GM21423 (cell line): ENCODE data around the gene SLC25A28.
"Not testable (repeated sequence)": the region's sequence is repeated elsewhere in the genome, so short reads cannot be mapped to it uniquely, and the experiment has no call there.

Experiments
- ATAC-seq: cut with Tn5 transposase; IDR thresholded peaks from one replicate; pipeline ENCODE4 v1.9.1; 2021; ENCODE audit warnings: mild to moderate bottlenecking, moderate library complexity; ENCODE audit not compliant: unreplicated experiment

SLC25A28 gene

GRCh38 chr10:99629625-99629978, 9.4 kb upstream of the SLC25A28 start:
- ATAC-seq: no peak

DNA sequence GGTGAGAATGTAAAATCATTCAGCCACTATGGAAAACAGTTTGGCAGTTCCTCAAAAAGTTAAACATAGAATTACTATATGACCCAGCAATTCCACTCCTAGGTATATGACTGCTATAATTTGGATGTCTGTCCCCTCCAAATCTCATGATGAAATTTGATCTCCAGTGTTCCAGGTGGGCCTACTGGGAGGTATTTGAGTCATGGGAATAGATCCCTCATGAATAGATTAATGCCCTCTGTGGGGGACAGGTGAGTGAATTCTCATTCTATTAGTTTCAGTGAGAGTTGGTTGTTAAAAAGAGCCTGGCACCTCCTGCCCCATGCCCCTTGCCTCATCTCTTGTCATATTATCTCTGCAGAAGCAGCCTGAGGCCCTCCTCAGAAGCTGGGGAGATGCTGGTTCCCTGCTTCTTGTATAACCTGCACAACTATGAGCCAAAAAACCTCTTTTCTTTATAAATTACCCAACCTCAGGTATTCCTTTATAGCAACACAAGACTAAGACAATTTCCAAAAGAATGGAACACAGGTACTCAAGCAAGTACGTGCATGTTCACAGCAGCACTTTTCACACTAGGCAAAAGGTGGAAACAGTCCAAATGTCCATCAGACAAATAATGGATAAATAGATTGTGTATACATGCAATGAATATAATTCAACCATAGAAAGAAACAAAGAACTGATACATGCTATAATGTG, 8.8 kb upstream of the SLC25A28 start:
- no peak for ATAC-seq

DNA sequence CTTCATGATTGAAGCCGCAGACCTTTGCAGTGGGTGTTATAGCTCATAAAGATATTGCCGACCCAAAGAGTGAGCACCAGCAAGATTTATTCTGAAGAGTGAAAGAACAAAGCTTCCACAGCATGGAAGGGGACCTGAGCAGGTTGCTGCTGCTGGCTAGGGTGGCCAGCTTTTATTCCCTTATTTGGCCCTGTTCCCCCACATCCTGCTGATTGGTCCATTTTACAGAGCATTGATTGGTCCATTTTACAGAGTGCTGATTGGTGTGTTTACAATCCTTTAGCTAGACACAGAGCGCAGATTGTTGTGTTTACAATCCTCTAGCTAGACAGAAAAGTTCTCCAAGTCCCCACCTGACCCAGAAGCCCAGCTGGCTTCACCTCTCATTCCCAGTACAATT, 4.9 kb upstream of the SLC25A28 start:
- not testable (repeated sequence) for ATAC-seq

GRCh38 chr10:99623919-99624318, 3.7 kb upstream of the SLC25A28 start:
- no peak for ATAC-seq

- ATAC-seq: no peak
Observed at GRCh38 chr10:99621454-99622251, 1.4 kb upstream of the SLC25A28 start.

- peak; percentile 84 for ATAC-seq
Observed at GRCh38 chr10:99620711-99621453, 643 bp upstream of the SLC25A28 start.

GRCh38 chr10:99619090-99619800, 994 bp downstream of the SLC25A28 start:
- no peak for ATAC-seq

GRCh38 chr10:99617696-99618095, 2.5 kb downstream of the SLC25A28 start:
- no peak for ATAC-seq

DNA sequence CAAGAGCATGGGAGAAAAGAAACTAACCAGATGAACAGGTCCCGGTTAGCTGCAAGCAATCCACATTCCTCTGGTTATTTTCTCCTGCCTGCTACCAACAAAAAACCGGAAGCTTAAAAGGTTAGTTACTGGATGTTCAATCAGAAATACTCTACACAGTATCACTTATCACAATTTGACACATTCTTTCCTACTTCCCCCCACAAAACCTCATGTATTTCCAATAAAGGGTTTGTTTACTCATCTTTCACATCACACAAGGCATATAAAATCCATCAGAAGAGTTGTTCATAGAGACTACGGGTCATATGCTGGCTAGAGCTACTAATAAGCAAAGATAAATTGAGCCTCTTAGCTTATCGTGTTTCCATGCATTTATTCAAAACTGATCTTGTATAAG, 4.8 kb downstream of the SLC25A28 start:
- no peak for ATAC-seq

GRCh38 chr10:99612167-99612831, 7.9 kb downstream of the SLC25A28 start:
- ATAC-seq: no peak

GRCh38 chr10:99611326-99611725, 8.9 kb downstream of the SLC25A28 start:
- ATAC-seq: no peak

DNA sequence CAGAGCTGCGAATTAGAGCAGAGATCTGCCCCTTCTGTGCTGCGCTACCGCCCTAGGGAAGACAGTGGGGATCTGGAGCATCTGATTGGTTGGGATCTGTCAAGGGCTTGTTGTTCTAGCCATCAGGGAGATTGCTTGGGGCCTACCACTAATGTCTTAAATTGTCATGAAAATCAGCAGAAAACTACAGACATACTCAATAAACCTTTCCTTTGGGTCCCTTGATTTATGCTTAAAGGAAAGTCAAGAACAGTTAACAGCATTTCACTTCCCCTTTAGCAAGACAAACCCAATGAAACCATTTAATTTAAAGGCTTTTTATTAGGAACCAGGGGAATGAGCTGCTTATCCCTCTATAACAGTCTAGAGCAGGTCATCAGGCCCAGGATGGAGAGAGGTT, 10.0 kb downstream of the SLC25A28 start:
- no peak for ATAC-seq

DNA sequence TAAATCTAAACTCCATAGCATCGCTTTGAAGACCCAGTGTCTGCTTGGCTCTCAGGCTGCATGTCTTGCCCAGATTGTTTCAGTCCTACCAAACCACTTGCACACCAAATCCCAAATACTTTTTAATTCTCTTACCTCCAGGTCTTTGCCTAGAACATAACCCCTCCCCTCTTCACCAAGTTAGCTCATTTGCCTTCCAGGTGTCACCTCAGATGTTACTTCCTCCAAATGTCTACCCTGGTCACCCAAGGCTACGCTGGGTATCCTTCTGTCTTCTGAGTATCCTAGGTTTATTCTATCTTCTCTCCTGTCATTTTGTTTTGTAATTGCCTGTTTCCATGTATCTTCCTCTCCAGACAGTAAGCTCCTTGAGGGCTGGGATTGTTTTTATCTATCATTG, 11.1 kb downstream of the SLC25A28 start:
- ATAC-seq: no peak

- ATAC-seq: no peak
Observed at GRCh38 chr10:99605351-99605750, 14.9 kb downstream of the SLC25A28 start.

DNA sequence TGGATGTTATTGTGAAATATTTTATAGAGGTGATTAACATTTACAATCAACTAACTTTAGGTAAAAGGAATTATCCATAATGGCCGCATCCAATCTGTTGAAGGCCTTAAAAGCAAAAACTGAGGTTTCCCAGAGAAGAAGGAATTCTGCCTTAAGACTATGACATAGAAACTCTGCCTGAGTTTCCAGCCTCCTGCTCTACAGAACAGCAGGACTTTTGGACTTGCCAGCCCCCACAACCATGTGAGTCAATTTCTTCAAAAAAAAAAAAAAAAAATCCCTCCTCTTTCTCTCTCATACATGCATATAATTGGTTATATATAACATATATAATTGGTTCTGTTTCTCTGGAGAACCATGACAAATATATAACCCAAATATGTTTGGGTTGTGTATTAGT, 15.4 kb downstream of the SLC25A28 start:
- no peak for ATAC-seq

GRCh38 chr10:99598781-99599509, 21.3 kb downstream of the SLC25A28 start:
- ATAC-seq: no peak

- no peak for ATAC-seq
Observed at GRCh38 chr10:99598011-99598410, 22.2 kb downstream of the SLC25A28 start.

GRCh38 chr10:99596708-99597107, 23.5 kb downstream of the SLC25A28 start:
- not testable (repeated sequence) for ATAC-seq

DNA sequence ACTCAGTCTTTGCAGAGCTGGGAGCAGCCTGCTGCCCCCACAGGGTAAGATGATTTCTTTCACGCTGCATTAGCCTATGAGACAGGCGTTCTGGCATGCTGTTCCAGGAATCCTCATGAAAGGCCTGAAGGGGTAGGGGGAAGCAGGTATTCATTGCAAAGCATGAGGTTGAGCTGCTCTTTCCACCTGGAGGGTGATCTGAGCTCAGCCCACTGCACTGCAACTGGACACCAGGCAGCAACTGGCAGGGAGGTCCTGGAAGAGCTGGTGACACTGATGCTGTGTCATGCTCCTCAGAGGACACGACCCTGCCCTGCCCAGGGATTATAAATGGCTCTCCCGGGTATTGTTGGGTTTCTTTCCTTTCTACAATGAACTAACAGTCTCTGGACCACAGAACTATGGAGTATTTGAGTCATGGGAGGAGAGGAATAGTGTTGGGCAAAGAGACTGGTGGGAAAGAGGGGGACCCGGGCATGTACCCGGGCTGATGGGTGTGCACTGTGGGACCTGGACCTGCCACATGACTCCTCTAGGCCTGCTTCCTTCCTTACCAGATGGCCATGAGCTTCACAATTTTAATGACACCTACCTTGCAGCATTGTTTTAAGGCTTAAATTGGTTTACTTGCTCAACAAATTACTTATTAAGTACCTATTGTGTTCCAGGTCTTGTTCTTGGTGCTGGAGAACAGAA, 24.3 kb downstream of the SLC25A28 start:
- no peak for ATAC-seq
